Skin of body (tissue), 2 donors: ENCODE results near the gene FOXJ2. TPM values are rescaled to one million over a fixed set of nuclear protein-coding genes. Genes with fewer than 3 reads are reported as not detected.
"Not testable (repeated sequence)": the region's sequence is repeated elsewhere in the genome, so short reads cannot be mapped to it uniquely, and the experiment has no call there.

ENCODE experiments used
- DNase-seq: peaks from one replicate; lab custom pipeline; 2025; lab: John Stamatoyannopoulos, UW
- total RNA-seq: library from RNA; depleted of rRNA; stranded (reverse); fragments of >200 nt; gene quantifications from one replicate; pipeline ENCODE4 v1.2.3, GENCODE V29; 2014

The FOXJ2 gene
- total RNA-seq, 1 donor from 2014 or later, result 10.9 TPM

DNA sequence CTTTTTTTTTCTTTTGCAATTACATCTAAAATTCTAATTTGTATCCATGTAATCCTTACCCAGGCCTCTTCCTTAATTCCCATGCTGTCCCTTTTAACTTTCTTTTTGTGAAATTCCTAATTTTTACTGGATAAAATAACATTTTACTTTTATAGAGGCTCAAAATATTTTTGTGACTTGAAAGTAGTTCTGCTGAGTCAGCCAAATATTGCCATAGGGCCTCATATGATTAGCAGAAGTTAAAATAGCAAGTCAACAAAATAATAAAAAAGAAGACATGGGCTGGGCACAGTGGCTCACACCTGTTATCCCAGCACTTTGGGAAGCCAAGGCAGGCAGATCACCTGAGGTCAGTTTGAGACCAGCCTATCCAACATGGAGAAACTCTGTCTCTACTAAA, 31.6 kb downstream of the FOXJ2 start:
- DNase-seq, result no peak

- no peak for DNase-seq
These were observed 33.6 kb downstream of the FOXJ2 start, which contains the start of gene C3AR1 for GRCh38 chr12:8065991-8066594. Gene C3AR1, minus strand, starts transcription at chr12:8066359. Its CDS starts 6,174 bp downstream, at chr12:8060185.

DNA sequence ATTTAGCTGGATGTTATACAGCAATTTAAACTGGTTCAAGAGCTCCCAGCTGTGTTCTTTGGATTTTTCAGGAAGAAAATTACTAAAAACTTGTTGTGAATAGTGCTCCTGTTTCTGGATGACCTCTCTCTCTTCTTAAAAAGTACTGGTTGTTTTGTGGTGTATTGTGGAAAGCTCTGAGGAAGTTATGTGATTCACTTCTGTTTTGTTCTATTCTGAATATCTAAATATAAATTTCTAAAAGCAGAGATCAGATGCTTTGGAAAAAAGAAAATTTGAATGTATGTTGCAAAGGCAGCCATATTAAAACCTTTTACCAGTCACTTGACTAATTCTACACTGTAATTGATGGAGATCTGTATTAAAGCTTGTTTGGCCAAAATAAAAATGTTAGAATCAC, 37.1 kb downstream of the FOXJ2 start:
- DNase-seq, result no peak

GRCh38 chr12:8071820-8072219, 39.3 kb downstream of the FOXJ2 start:
- DNase-seq, result not testable (repeated sequence)

GRCh38 chr12:8075935-8076334, 43.4 kb downstream of the FOXJ2 start:
- DNase-seq, result no peak

GRCh38 chr12:8076366-8076765, 43.9 kb downstream of the FOXJ2 start:
- DNase-seq, result no peak

DNA sequence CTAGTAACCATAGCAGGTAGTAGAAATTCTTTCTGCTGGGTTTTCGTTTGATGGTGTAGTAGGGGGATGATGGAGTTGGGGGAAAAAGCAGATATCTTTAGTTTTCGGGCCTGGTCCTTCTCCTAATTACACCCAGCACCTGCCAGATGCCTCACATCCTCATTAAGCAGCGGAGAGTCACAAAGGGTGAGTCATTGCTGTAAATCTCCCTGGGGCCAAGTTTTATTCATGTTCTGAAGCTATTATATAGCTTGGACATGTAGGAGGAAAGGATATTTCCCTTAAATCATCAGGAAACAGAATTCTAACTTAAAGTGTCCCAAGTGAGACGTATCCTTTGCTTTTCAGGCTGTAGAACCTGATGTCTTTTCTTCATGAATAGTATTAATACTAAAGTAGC, 44.7 kb downstream of the FOXJ2 start:
- DNase-seq, result no peak

DNA sequence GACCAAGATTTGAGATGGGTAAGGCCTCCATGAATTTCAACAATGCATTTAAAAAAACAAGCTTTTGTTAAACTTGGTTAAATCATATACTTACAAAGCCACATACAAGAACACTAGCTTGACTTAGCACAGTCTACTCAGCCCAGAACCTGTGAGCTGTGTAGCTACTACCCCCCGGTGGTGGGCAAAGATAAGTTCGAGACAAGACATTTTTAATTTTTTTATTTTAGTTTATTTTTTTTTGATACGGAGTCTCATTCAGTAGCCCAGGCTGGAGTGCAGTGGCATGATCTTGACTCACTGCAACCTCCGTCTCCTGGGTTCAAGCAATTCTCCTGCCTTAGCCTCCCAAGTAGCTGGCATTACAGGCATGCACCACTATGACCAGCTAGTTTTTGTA, 45.9 kb downstream of the FOXJ2 start:
- DNase-seq, result peak; percentile 12

- DNase-seq, result no peak
These were observed 46.4 kb downstream of the FOXJ2 start for GRCh38 chr12:8078916-8079315.

DNA sequence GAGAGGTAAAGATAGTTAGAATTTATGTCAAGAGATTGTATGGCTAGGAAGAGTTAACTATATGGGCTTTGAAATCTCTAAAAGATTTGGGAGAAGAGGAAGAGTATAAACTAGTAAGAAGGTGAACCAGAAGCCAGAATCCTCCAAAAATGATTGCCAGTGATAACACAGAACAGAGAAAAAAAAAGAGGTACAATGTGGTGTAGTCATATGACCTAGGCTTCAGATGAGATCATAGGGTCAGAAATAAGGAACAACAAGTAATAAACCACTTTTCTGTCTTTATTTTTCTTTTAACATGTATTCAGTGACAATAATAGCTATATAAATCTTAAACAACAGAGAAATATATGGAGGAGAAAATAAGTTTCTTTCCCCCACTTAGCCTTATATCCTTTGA, 47.6 kb downstream of the FOXJ2 start:
- DNase-seq, result no peak

- DNase-seq, result no peak
These were observed 48.9 kb downstream of the FOXJ2 start for GRCh38 chr12:8081251-8081920.

DNA sequence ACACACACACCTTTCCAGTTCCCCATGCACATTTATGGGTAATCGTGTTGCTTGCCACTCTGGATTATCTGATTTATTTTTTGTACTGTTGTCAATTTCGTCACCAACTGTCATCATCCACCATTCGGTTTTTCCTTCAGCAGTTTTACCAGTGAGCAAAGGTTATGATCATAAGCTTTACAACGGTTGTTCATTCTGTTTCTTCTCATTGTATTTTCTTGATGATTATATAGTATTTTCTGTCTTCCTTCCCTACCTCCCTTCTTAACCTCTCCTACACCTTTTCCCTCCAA, 50.2 kb downstream of the FOXJ2 start:
- no peak for DNase-seq

GRCh38 chr12:8084351-8084750, 51.8 kb downstream of the FOXJ2 start:
- DNase-seq, result not testable (repeated sequence)

GRCh38 chr12:8087666-8088065, 55.1 kb downstream of the FOXJ2 start:
- no peak for DNase-seq

- no peak for DNase-seq
These were observed 56.1 kb downstream of the FOXJ2 start for GRCh38 chr12:8088574-8088973.

DNA sequence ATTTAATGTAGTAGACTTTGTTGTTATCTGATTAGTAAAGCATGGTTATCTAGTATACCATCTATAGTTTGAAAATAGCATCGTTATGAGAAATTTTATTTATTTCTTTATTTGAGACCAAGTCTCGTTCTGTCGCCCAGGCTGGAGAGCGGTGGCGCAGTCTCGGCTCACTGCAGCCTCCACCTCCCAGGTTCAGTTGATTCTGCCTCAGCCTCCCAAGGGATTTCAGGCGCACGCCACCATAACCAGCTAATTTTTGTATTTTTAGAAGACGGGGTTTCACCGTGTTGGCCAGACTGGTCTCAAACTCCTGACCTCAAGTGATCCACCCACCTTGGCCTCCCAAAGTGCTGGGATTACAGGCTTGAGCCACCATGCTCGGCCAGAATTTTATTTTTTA, 56.8 kb downstream of the FOXJ2 start:
- DNase-seq, result not testable (repeated sequence)

- no peak for DNase-seq
These were observed 57.2 kb downstream of the FOXJ2 start for GRCh38 chr12:8089716-8090115.

GRCh38 chr12:8093291-8093690, 60.8 kb downstream of the FOXJ2 start:
- no peak for DNase-seq

- DNase-seq, result no peak
These were observed 63.9 kb downstream of the FOXJ2 start for GRCh38 chr12:8096281-8096915.

DNA sequence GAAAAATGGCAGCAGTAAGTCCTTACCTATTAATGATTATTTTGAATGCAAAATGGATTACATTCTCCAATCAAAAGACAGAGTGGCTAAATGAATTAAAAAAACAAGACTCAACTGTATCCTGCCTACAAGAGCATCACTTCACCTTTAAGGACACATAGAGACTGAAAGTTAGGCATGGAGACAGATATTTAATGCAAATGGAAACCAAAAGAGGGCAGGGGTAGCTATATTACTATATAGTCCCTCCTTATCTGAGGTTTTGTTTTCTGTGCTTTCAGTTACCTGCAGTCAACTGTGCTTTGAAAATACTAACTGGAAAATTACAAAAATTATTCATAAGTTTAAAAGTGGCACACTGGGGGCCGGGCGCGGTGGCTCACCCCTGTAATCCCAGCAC, 66.7 kb downstream of the FOXJ2 start:
- no peak for DNase-seq
